Measurements from ENCODE around the gene DENND1A. TPM values are rescaled to one million over a fixed set of nuclear protein-coding genes. Genes with fewer than 3 reads are reported as not detected.

Gene DENND1A
- total RNA-seq, 1 experiment from 2014 or later = 19.7 TPM

DNA sequence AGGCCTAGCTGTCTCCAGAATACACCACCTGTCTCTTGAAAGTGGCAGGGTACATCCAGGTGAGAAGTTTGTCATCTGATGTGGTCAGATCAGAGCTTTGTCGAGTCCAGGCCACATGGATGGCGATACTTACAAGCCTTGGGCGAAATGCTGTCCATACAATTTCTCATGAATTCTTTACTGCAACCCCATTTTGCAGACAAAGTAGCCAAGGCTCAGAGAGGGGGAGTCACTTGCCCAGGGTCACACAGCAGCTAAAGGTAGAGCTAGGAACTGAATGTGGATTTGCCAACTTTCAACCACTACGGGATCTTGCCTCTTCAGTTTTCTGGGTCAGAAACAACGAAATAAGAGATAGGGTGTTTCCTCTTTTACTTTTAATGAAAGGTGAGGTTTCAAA, 538.7 kb downstream of the DENND1A start:
- DNase-seq (ENCODE audit: low read depth, low spot score) (no peak), ATAC-seq (no peak)
- ChIA-PET CTCF (no interaction called here), POLR2A (no interaction called here)
- H3K36me3 ChIP-seq (ENCODE audit: control insufficient read depth, insufficient read depth, low read length) = no peaks in the 10 kb centered on the region
- BruUV-seq (replicated peaks) = no TSS peak
- in situ Hi-C loops (cut with HindIII; ENCODE audit: low pct_unique_long_range_greater_than_20kb, low sequenced_read_pairs) = no loop called here
- no peak overlapping the region for H3K4me3 ChIP-seq (ENCODE audit: low read depth in 2 of 2, low read length in 2 of 2)
- intact Hi-C loops (cut with micrococcal nuclease; ENCODE audit: unreplicated experiment) = no loop called here
- TF ChIP-seq SIN3A (IDR thresholded peaks at IDR 0.05; ENCODE audit: borderline replicate concordance, insufficient read depth, low read depth, low read length) (no peak), TCF7L2 (IDR thresholded peaks at IDR 0.05; ENCODE audit: low read depth, low read length) (no peak), POLR2AphosphoS5 (IDR thresholded peaks at IDR 0.05; ENCODE audit: low read depth, low read length) (no peak)
- TF ChIP-seq, protein P1, sequence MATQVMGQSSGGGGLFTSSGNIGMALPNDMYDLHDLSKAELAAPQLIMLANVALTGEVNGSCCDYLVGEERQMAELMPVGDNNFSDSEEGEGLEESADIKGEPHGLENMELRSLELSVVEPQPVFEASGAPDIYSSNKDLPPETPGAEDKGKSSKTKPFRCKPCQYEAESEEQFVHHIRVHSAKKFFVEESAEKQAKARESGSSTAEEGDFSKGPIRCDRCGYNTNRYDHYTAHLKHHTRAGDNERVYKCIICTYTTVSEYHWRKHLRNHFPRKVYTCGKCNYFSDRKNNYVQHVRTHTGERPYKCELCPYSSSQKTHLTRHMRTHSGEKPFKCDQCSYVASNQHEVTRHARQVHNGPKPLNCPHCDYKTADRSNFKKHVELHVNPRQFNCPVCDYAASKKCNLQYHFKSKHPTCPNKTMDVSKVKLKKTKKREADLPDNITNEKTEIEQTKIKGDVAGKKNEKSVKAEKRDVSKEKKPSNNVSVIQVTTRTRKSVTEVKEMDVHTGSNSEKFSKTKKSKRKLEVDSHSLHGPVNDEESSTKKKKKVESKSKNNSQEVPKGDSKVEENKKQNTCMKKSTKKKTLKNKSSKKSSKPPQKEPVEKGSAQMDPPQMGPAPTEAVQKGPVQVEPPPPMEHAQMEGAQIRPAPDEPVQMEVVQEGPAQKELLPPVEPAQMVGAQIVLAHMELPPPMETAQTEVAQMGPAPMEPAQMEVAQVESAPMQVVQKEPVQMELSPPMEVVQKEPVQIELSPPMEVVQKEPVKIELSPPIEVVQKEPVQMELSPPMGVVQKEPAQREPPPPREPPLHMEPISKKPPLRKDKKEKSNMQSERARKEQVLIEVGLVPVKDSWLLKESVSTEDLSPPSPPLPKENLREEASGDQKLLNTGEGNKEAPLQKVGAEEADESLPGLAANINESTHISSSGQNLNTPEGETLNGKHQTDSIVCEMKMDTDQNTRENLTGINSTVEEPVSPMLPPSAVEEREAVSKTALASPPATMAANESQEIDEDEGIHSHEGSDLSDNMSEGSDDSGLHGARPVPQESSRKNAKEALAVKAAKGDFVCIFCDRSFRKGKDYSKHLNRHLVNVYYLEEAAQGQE (IDR thresholded peaks at IDR 0.05; ENCODE audit: insufficient read depth in 1 of 2, low read depth in 2 of 2, low read length in 1 of 2) = no peak
- TF ChIP-seq, protein P2, sequence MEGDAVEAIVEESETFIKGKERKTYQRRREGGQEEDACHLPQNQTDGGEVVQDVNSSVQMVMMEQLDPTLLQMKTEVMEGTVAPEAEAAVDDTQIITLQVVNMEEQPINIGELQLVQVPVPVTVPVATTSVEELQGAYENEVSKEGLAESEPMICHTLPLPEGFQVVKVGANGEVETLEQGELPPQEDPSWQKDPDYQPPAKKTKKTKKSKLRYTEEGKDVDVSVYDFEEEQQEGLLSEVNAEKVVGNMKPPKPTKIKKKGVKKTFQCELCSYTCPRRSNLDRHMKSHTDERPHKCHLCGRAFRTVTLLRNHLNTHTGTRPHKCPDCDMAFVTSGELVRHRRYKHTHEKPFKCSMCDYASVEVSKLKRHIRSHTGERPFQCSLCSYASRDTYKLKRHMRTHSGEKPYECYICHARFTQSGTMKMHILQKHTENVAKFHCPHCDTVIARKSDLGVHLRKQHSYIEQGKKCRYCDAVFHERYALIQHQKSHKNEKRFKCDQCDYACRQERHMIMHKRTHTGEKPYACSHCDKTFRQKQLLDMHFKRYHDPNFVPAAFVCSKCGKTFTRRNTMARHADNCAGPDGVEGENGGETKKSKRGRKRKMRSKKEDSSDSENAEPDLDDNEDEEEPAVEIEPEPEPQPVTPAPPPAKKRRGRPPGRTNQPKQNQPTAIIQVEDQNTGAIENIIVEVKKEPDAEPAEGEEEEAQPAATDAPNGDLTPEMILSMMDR (IDR thresholded peaks at IDR 0.05) = no peak
- H3K4me1 ChIP-seq (ENCODE audit: control insufficient read depth, insufficient read depth, low read length) = no peaks in the 10 kb centered on the region
- no peaks in the 10 kb centered on the region for H3K9me3 ChIP-seq (ENCODE audit: control insufficient read depth, insufficient read depth, low read depth, low read length)
- H3K27ac ChIP-seq (ENCODE audit: low read length) = no peak overlapping the region
- H3K27me3 ChIP-seq (ENCODE audit: control insufficient read depth, insufficient read depth, low read length) = no peaks in the 10 kb centered on the region

DNA sequence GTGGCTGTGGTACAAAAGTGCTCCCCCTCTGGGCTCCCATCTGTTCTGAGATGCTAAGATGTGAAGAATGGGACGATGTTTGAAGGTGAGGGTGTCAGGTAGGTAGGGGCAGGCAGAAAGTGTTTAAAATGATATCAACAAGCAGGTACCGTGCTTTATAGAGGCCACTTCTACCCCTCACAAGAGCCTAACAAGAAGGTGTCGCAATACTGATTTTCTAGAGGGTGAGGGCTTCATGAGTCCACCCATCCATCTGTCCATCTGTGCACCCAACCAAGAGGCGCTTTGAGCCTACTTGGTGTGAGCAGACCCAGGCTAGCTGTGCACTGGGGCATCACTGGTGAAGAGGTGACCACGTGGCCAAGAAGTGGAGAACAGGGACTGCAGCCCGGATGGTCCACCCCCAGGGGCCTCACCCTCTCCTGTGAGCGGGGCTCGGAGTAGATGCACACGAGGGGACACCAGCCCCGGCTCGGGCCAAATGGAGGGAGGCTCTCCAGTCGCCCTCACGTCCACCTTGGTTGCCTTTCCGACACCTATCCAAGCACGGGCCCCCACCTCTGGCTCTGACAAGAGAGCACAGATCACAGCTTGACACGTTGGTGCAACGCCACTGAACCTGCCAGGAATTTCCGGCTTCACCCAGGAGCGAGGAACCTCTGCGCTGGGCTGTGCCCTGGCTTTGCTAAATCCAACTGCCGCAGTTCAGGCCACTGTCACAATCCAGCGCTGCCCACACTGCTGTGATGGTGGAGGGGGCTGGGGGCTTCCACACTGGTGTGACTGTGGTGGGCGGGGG, 539.4 kb downstream of the DENND1A start:
- Histone ChIP-seq H3K27ac (ENCODE audit: low read length) (no peak overlapping the region), H3K36me3 (ENCODE audit: control insufficient read depth, insufficient read depth, low read length) (no peaks in the 10 kb centered on the region), H3K4me3 (ENCODE audit: low read depth in 2 of 2, low read length in 2 of 2) (no peak overlapping the region), H3K27me3 (ENCODE audit: control insufficient read depth, insufficient read depth, low read length) (no peaks in the 10 kb centered on the region), H3K4me1 (ENCODE audit: control insufficient read depth, insufficient read depth, low read length) (no peaks in the 10 kb centered on the region), H3K9me3 (ENCODE audit: control insufficient read depth, insufficient read depth, low read depth, low read length) (no peaks in the 10 kb centered on the region)
- in situ Hi-C loops (cut with HindIII; ENCODE audit: low pct_unique_long_range_greater_than_20kb, low sequenced_read_pairs) = no loop called here
- CTCF ChIA-PET = no interaction called here
- POLR2A ChIA-PET = no interaction called here
- DNase-seq (ENCODE audit: low read depth, low spot score) (no peak), ATAC-seq (no peak)
- TF ChIP-seq, protein P1 (IDR thresholded peaks at IDR 0.05; ENCODE audit: insufficient read depth in 1 of 2, low read depth in 2 of 2, low read length in 1 of 2) = no peak
- no peak for TF ChIP-seq TCF7L2 (IDR thresholded peaks at IDR 0.05; ENCODE audit: low read depth, low read length)
- TF ChIP-seq, protein P2 (IDR thresholded peaks at IDR 0.05) = no peak
- TF ChIP-seq POLR2AphosphoS5 (IDR thresholded peaks at IDR 0.05; ENCODE audit: low read depth, low read length) = no peak
- TF ChIP-seq SIN3A (IDR thresholded peaks at IDR 0.05; ENCODE audit: borderline replicate concordance, insufficient read depth, low read depth, low read length) = no peak
- no TSS peak for BruUV-seq (replicated peaks)
- intact Hi-C loops (cut with micrococcal nuclease; ENCODE audit: unreplicated experiment) = no loop called here
